ENCODE data around the gene EPHB1. TPM values are rescaled to one million over a fixed set of nuclear protein-coding genes. Genes with fewer than 3 reads are reported as not detected.

The EPHB1 gene
- total RNA-seq, 1 experiment from 2014 or later = 0.11 TPM

- intact Hi-C loops (cut with micrococcal nuclease; ENCODE audit: unreplicated experiment) = no loop called here
- no TSS peak for BruUV-seq (replicated peaks)
These were observed 286.9 kb downstream of the EPHB1 start for GRCh38 chr3:135081856-135082434.

GRCh38 chr3:135082706-135083105, 287.6 kb downstream of the EPHB1 start:
- ChIA-PET POLR2A (ENCODE audit: low non-redundant PET) (no interaction called here), CTCF (no interaction called here)
- no peaks in the 10 kb centered on the region for H3K4me1 ChIP-seq (ENCODE audit: insufficient read depth, low read length, poor library complexity, severe bottlenecking)
- H3K27me3 ChIP-seq (replicated peaks; ENCODE audit: insufficient read depth, low read depth, low read length, poor library complexity) = no peaks in the 10 kb centered on the region
- H3K36me3 ChIP-seq (ENCODE audit: insufficient read depth, low read length, poor library complexity, severe bottlenecking) = no peaks in the 10 kb centered on the region
- no peak for DNase-seq (ENCODE audit: low spot score)
- no peaks in the 10 kb centered on the region for H3K9me3 ChIP-seq (ENCODE audit: low read depth, low read length, poor library complexity, severe bottlenecking)
- TF ChIP-seq EZH2 (IDR thresholded peaks at IDR 0.05; ENCODE audit: borderline replicate concordance, low read depth, low read length, poor library complexity, severe bottlenecking) (no peak), CTCF (conservative IDR thresholded peaks at IDR 0.05; ENCODE audit: low read depth, low read length) (no peak)
- no TSS peak for BruUV-seq (replicated peaks)
- no peak overlapping the region for H3K4me3 ChIP-seq (ENCODE audit: low read depth, low read length, poor library complexity, severe bottlenecking)
- intact Hi-C loops (cut with micrococcal nuclease; ENCODE audit: unreplicated experiment) = no loop called here
- H3K27ac ChIP-seq (ENCODE audit: low read depth, low read length, poor library complexity, severe bottlenecking) = no peak overlapping the region

More at GRCh38 chr3:135081856-135082434, 286.9 kb downstream of the EPHB1 start:
- H3K4me1 ChIP-seq (ENCODE audit: insufficient read depth, low read length, poor library complexity, severe bottlenecking) = no peaks in the 10 kb centered on the region
- no peak overlapping the region for H3K4me3 ChIP-seq (ENCODE audit: low read depth, low read length, poor library complexity, severe bottlenecking)
- H3K36me3 ChIP-seq (ENCODE audit: insufficient read depth, low read length, poor library complexity, severe bottlenecking) = no peaks in the 10 kb centered on the region
- CTCF ChIA-PET = no interaction called here
- DNase-seq (ENCODE audit: low spot score) = no peak
- no peaks in the 10 kb centered on the region for H3K27me3 ChIP-seq (replicated peaks; ENCODE audit: insufficient read depth, low read depth, low read length, poor library complexity)
- POLR2A ChIA-PET (ENCODE audit: low non-redundant PET) = no interaction called here
- H3K27ac ChIP-seq (ENCODE audit: low read depth, low read length, poor library complexity, severe bottlenecking) = no peak overlapping the region
- no peaks in the 10 kb centered on the region for H3K9me3 ChIP-seq (ENCODE audit: low read depth, low read length, poor library complexity, severe bottlenecking)
- TF ChIP-seq EZH2 (IDR thresholded peaks at IDR 0.05; ENCODE audit: borderline replicate concordance, low read depth, low read length, poor library complexity, severe bottlenecking) (no peak), CTCF (conservative IDR thresholded peaks at IDR 0.05; ENCODE audit: low read depth, low read length) (no peak)

GRCh38 chr3:135083179-135083578, 288.1 kb downstream of the EPHB1 start:
- no TSS peak for BruUV-seq (replicated peaks)
- DNase-seq (ENCODE audit: low spot score) = no peak
- intact Hi-C loops (cut with micrococcal nuclease; ENCODE audit: unreplicated experiment) = no loop called here
- Histone ChIP-seq H3K9me3 (ENCODE audit: low read depth, low read length, poor library complexity, severe bottlenecking) (no peaks in the 10 kb centered on the region), H3K36me3 (ENCODE audit: insufficient read depth, low read length, poor library complexity, severe bottlenecking) (no peaks in the 10 kb centered on the region), H3K4me3 (ENCODE audit: low read depth, low read length, poor library complexity, severe bottlenecking) (no peak overlapping the region), H3K4me1 (ENCODE audit: insufficient read depth, low read length, poor library complexity, severe bottlenecking) (no peaks in the 10 kb centered on the region), H3K27me3 (replicated peaks; ENCODE audit: insufficient read depth, low read depth, low read length, poor library complexity) (no peaks in the 10 kb centered on the region), H3K27ac (ENCODE audit: low read depth, low read length, poor library complexity, severe bottlenecking) (no peak overlapping the region)
- POLR2A ChIA-PET (ENCODE audit: low non-redundant PET) = no interaction called here
- no peak for TF ChIP-seq CTCF (conservative IDR thresholded peaks at IDR 0.05; ENCODE audit: low read depth, low read length)
- no peak for TF ChIP-seq EZH2 (IDR thresholded peaks at IDR 0.05; ENCODE audit: borderline replicate concordance, low read depth, low read length, poor library complexity, severe bottlenecking)
- CTCF ChIA-PET = no interaction called here

Measured in A673 (cell line).